H1 (cell line): Measurements from ENCODE around the gene CCNI2. TPM values are rescaled to one million over a fixed set of nuclear protein-coding genes. Genes with fewer than 3 reads are reported as not detected.
A peak's percentile ranks its signal among the peaks of the same experiment; 100 is the strongest.

ENCODE experiments used
- CTCF ChIA-PET: fragments of 300-600 bp; sonication (Branson Sonifier 250); formaldehyde crosslinking; loops from one replicate; lab custom pipeline; 2021; ENCODE audit not compliant: partially characterized antibody; lab: Charles Lee
- POLR2A ChIA-PET: fragments of 300-600 bp; sonication (Branson Sonifier 250); formaldehyde crosslinking; loops from one replicate; lab custom pipeline; 2021; ENCODE audit warnings: inconsistent platforms; ENCODE audit not compliant: partially characterized antibody; lab: Charles Lee
- DNase-seq, 2 experiments: peaks; one replicate each; pipeline versions ENCODE4 v3.0.0 to v3.0.0-alpha.2; 2010 to 2022; ENCODE audit warnings: low spot score in 2 of 2, low read depth in 1 of 2, mixed read lengths in 1 of 2
- FAIRE-seq: peaks from 2 replicates; lab custom pipeline; 2011; peaks lifted over from hg19 to GRCh38; lab: Jason Lieb, UNC
- H2AFZ ChIP-seq: 2 replicates; pipeline ENCODE4 v1.8.1; 2012; ENCODE audit warnings: low read length, inconsistent platforms
- H2AK5ac ChIP-seq: 2 replicates; pipeline ENCODE4 v1.6.1; 2013; ENCODE audit warnings: low read depth, low read length
- H2BK120ac ChIP-seq: replicated peaks from 2 replicates; pipeline ENCODE3; 2013; ENCODE audit warnings: low read depth, low read length, inconsistent platforms
- H2BK12ac ChIP-seq: 2 replicates; pipeline ENCODE4 v1.6.1; 2013; ENCODE audit warnings: low read depth, low read length
- H2BK15ac ChIP-seq: 2 replicates; pipeline ENCODE4 v1.6.1; 2013; ENCODE audit warnings: low read length
- H2BK20ac ChIP-seq: 2 replicates; pipeline ENCODE4 v1.6.1; 2013; ENCODE audit warnings: low read length
- H2BK5ac ChIP-seq: 2 replicates; pipeline ENCODE4 v1.6.1; 2013; ENCODE audit warnings: low read depth, low read length
- H3K14ac ChIP-seq: 2 replicates; pipeline ENCODE4 v1.6.1; 2013; ENCODE audit warnings: inconsistent platforms; ENCODE audit not compliant: insufficient read length
- H3K18ac ChIP-seq: 2 replicates; pipeline ENCODE4 v1.6.1; 2013; ENCODE audit warnings: low read length; ENCODE audit errors: extremely low read depth
- H3K23ac ChIP-seq: 2 replicates; pipeline ENCODE4 v1.6.1; 2013; ENCODE audit warnings: inconsistent platforms; ENCODE audit not compliant: insufficient read length
- H3K23me2 ChIP-seq: 2 replicates; pipeline ENCODE4 v1.6.1; 2013; ENCODE audit warnings: low read depth, low read length
- H3K27ac ChIP-seq: 2 replicates; pipeline ENCODE4 v1.6.1; 2011; ENCODE audit warnings: low read depth, low read length, inconsistent platforms
- H3K27me3 ChIP-seq, 4 experiments: replicated peaks in 1 of 4; 1 replicate in 1 of 4; 2 replicates in 3 of 4; pipeline versions ENCODE4 v1.6.1 to v1.8.1; 2011 to 2013; ENCODE audit warnings: low read length in 3 of 4, mild to moderate bottlenecking in 3 of 4, inconsistent platforms in 2 of 4, mixed read lengths in 2 of 4, moderate library complexity in 1 of 4; ENCODE audit not compliant: control insufficient read depth in 3 of 4, insufficient read depth in 3 of 4; ENCODE audit errors: extremely low read depth in 1 of 4
- H3K36me3 ChIP-seq, 4 experiments: 2 replicates each; pipeline versions ENCODE4 v1.6.1 to v1.8.1; 2011 to 2013; ENCODE audit warnings: mild to moderate bottlenecking in 4 of 4, low read length in 3 of 4, moderate library complexity in 2 of 4, control low read depth in 1 of 4, inconsistent platforms in 1 of 4; ENCODE audit not compliant: insufficient read depth in 4 of 4, control insufficient read depth in 2 of 4
- H3K4ac ChIP-seq: replicated peaks from 2 replicates; pipeline ENCODE3; 2013; ENCODE audit warnings: low read length, low read depth, mixed read lengths, inconsistent platforms; ENCODE audit not compliant: insufficient read length
- H3K4me1 ChIP-seq, 4 experiments: replicated peaks in 1 of 4; 1 replicate in 1 of 4; 2 replicates in 3 of 4; pipeline versions ENCODE4 v1.6.1 to v1.8.1; 2011 to 2013; ENCODE audit warnings: low read length in 3 of 4, inconsistent platforms in 2 of 4, mixed read lengths in 1 of 4; ENCODE audit not compliant: insufficient read depth in 4 of 4, control insufficient read depth in 3 of 4
- H3K4me2 ChIP-seq, 2 experiments: 2 replicates each; pipeline versions ENCODE4 v1.6.1 to v1.8.1; 2011 to 2013; ENCODE audit warnings: low read depth in 2 of 2, low read length in 2 of 2, control low read depth in 1 of 2, inconsistent platforms in 1 of 2, mild to moderate bottlenecking in 1 of 2; ENCODE audit not compliant: insufficient read depth in 1 of 2
- H3K4me3 ChIP-seq, 4 experiments: fragments of 200-600, 300-600 bp in 1 of 4; sonication (generic), shearing (Covaris generic), sonication (Bioruptor Twin) in 1 of 4; 2 replicates each; pipeline versions ENCODE4 v1.5.1 to v1.8.1; 2011 to 2016; ENCODE audit warnings: low read length in 4 of 4, low read depth in 3 of 4, control low read depth in 2 of 4, inconsistent platforms in 2 of 4, mild to moderate bottlenecking in 2 of 4, mixed read lengths in 1 of 4, moderate library complexity in 1 of 4; ENCODE audit not compliant: insufficient read depth in 2 of 4; ENCODE audit errors: extremely low read depth in 1 of 4
- H3K56ac ChIP-seq: replicated peaks from 2 replicates; pipeline ENCODE3; 2013; ENCODE audit warnings: low read depth, mild to moderate bottlenecking, mixed read lengths, low read length, inconsistent platforms; ENCODE audit not compliant: insufficient read length
- H3K79me1 ChIP-seq: 2 replicates; pipeline ENCODE4 v1.6.1; 2013; ENCODE audit warnings: low read depth, low read length, control low read depth
- H3K79me2 ChIP-seq, 2 experiments: 2 replicates each; pipeline versions ENCODE4 v1.6.1 to v1.8.1; 2012 to 2013; ENCODE audit warnings: low read length in 2 of 2, mild to moderate bottlenecking in 2 of 2, inconsistent platforms in 1 of 2; ENCODE audit not compliant: insufficient read depth in 2 of 2, control insufficient read depth in 1 of 2
- H3K9ac ChIP-seq, 4 experiments: replicated peaks in 1 of 4; 1 replicate in 1 of 4; 2 replicates in 3 of 4; pipeline versions ENCODE4 v1.6.1 to v1.8.1; 2011 to 2013; ENCODE audit warnings: low read depth in 3 of 4, low read length in 3 of 4, control low read depth in 2 of 4, mild to moderate bottlenecking in 2 of 4, moderate library complexity in 2 of 4, inconsistent platforms in 1 of 4; ENCODE audit errors: extremely low read depth in 1 of 4
- H3K9me3 ChIP-seq, 2 experiments: 2 replicates each; pipeline versions ENCODE4 v1.6.1 to v1.8.1; 2012 to 2013; ENCODE audit warnings: mild to moderate bottlenecking in 2 of 2, moderate library complexity in 2 of 2, control low read depth in 1 of 2, inconsistent platforms in 1 of 2, low read depth in 1 of 2, low read length in 1 of 2, mixed read lengths in 1 of 2; ENCODE audit not compliant: insufficient read depth in 2 of 2
- H4K20me1 ChIP-seq, 2 experiments: replicated peaks in 1 of 2; 2 replicates each; pipeline versions ENCODE3 to v1.8.1; 2011 to 2013; ENCODE audit warnings: inconsistent platforms in 2 of 2, low read length in 2 of 2, mild to moderate bottlenecking in 1 of 2; ENCODE audit not compliant: insufficient read depth in 2 of 2, control insufficient read depth in 1 of 2
- H4K5ac ChIP-seq: 2 replicates; pipeline ENCODE4 v1.6.1; 2013; ENCODE audit warnings: low read length, low read depth, mixed read lengths, inconsistent platforms; ENCODE audit not compliant: insufficient read length
- H4K8ac ChIP-seq: 2 replicates; pipeline ENCODE4 v1.8.0; 2013; ENCODE audit warnings: mild to moderate bottlenecking, moderate library complexity, low read length, inconsistent platforms; ENCODE audit not compliant: insufficient read depth; ENCODE audit errors: extremely low read depth
- H4K91ac ChIP-seq: replicated peaks from 2 replicates; pipeline ENCODE3; 2013; ENCODE audit warnings: low read length, mixed read lengths, inconsistent platforms; ENCODE audit not compliant: insufficient read length
- BACH1 ChIP-seq: IDR thresholded peaks from 2 replicates; pipeline ENCODE4 v1.6.1; 2012; ENCODE audit warnings: low read length, improper control_type of control experiment
- CTCF ChIP-seq, 3 experiments: IDR thresholded peaks; 1 replicate in 2 of 3; 2 replicates in 1 of 3; pipeline versions ENCODE4 v1.5.1 to v1.6.1; 2011; ENCODE audit warnings: low read length in 3 of 3, mild to moderate bottlenecking in 3 of 3, inconsistent platforms in 2 of 3, low read depth in 1 of 3, moderate library complexity in 1 of 3; ENCODE audit not compliant: insufficient read depth in 1 of 3; ENCODE audit errors: control extremely low read depth in 1 of 3
- EZH2 ChIP-seq: fragments of 200-600 bp; sonication (generic); IDR thresholded peaks from 2 replicates; pipeline ENCODE4 v1.7.1; 2012; ENCODE audit warnings: low read depth, mild to moderate bottlenecking, moderate library complexity, low read length, inconsistent platforms; ENCODE audit not compliant: severe bottlenecking
- GTF2F1 ChIP-seq: IDR thresholded peaks from 2 replicates; pipeline ENCODE4 v1.6.1; 2012; ENCODE audit warnings: low read depth, low read length, improper control_type of control experiment, borderline replicate concordance
- KDM5A ChIP-seq: fragments of 200-600 bp; IDR thresholded peaks from 2 replicates; pipeline ENCODE4 v1.7.1; 2012; ENCODE audit warnings: mild to moderate bottlenecking, low read length, inconsistent platforms, mixed read lengths
- NANOG ChIP-seq: IDR thresholded peaks from 2 replicates; pipeline ENCODE4 v1.6.1; 2011; ENCODE audit warnings: low read length, low read depth, mild to moderate bottlenecking, inconsistent platforms; ENCODE audit not compliant: insufficient read depth, poor library complexity, severe bottlenecking
- NRF1 ChIP-seq: IDR thresholded peaks from 2 replicates; pipeline ENCODE4 v1.6.1; 2011; ENCODE audit warnings: mild to moderate bottlenecking, low read depth, low read length, improper control_type of control experiment
- POU5F1 ChIP-seq: IDR thresholded peaks from 2 replicates; pipeline ENCODE4 v1.6.1; 2011; ENCODE audit warnings: low read depth, mild to moderate bottlenecking, low read length, moderate library complexity
- SIN3A ChIP-seq, 2 experiments: IDR thresholded peaks in 1 of 2; conservative IDR thresholded peaks in 1 of 2; 2 replicates each; pipeline ENCODE4 v1.6.1; 2011 to 2012; ENCODE audit warnings: low read length in 2 of 2, improper control_type of control experiment in 1 of 2, low read depth in 1 of 2, mild to moderate bottlenecking in 1 of 2
- SRF ChIP-seq: IDR thresholded peaks from 2 replicates; pipeline ENCODE4 v1.6.1; 2011; ENCODE audit warnings: mild to moderate bottlenecking, low read depth, low read length, moderate library complexity
- TBP ChIP-seq: IDR thresholded peaks from 2 replicates; pipeline ENCODE4 v1.6.1; 2011; ENCODE audit warnings: low read depth, low read length, improper control_type of control experiment
- WGBS, 2 experiments: shearing (Covaris generic) in 1 of 2; methylation state at CpG; one replicate each; pipeline versions ENCODE4 v1.1.6 to v1.1.7; 2013 to 2015; ENCODE audit warnings: low lambda C conversion rate in 2 of 2, mixed read lengths in 2 of 2, inconsistent platforms in 1 of 2, low coverage in 1 of 2, missing lambda C conversion rate in 1 of 2; ENCODE audit not compliant: insufficient replicate concordance in 2 of 2, insufficient coverage in 1 of 2, insufficient read length in 1 of 2; ENCODE audit errors: extremely low coverage in 1 of 2, missing lambda C conversion rate in 1 of 2; 5-methylcytosine and 5-hydroxymethylcytosine counted together
- polyA plus RNA-seq, 7 experiments: library from polyadenylated mRNA; depleted of rRNA in 3 of 7; stranded (reverse) in 5 of 7; unstranded in 2 of 7; fragments of >200 nt in 5 of 7; fragments of 200-250 nt in 2 of 7; gene quantifications; 1 replicate in 5 of 7; 2 replicates in 1 of 7; 4 replicates in 1 of 7; pipeline versions ENCODE4 v1.2.1 to v1.2.3, GENCODE V29; 2011 to 2013; ENCODE audit warnings: missing spikeins in 2 of 7, mixed read lengths in 2 of 7
- total RNA-seq: library from RNA; stranded (reverse); fragmentation: NEBNext Ultra II Directional; extraction: Animal tissue kit (Norgen Biotek cat#: 25700); gene quantifications from 2 replicates; pipeline ENCODE4 v1.2.1, GENCODE V29; 2021

The CCNI2 gene
- total and polyA plus RNA-seq, 2 of the 8 experiments (the other 6 are each of a cell fraction or from before 2014, with no cell fraction given) = 1.3 to 1.4 TPM

- Histone ChIP-seq H3K9ac (no peak overlapping the region), H4K91ac (no peak overlapping the region), H3K56ac (no peak overlapping the region), H2BK5ac (no peak overlapping the region), H2BK20ac (no peak overlapping the region), H3K79me2 (no peaks in the 10 kb centered on the region), H3K4me3 (no peak overlapping the region), H2AK5ac (no peak overlapping the region), H4K5ac (no peak overlapping the region), H3K4me2 (no peak overlapping the region), H2BK15ac (no peak overlapping the region), H3K14ac (no peak overlapping the region), H3K23ac (no peak overlapping the region), H2BK12ac (no peak overlapping the region), H2AFZ (no peak overlapping the region), H3K4me1 (peaks cover 0 to 4% (median 1%) of the 10 kb centered on the region in 4 experiments; a peak in 2 of 7 replicates), H3K18ac (no peak overlapping the region), H3K23me2 (no peaks in the 10 kb centered on the region), H4K20me1 (peaks cover 0 to 7% of the 10 kb centered on the region in 2 experiments), H3K27ac (no peak overlapping the region), H2BK120ac (no peak overlapping the region), H4K8ac (no peak overlapping the region), H3K36me3 (peaks cover 0 to 3% (median 0%) of the 10 kb centered on the region in 4 experiments; a peak in 3 of 8 replicates), H3K79me1 (no peaks in the 10 kb centered on the region), H3K9me3 (no peaks in the 10 kb centered on the region), H3K27me3 (no peaks in the 10 kb centered on the region), H3K4ac (no peak overlapping the region)
- DNase-seq (peak in 1 of 2 experiments; percentile 32), FAIRE-seq (no peak)
- WGBS, 2 experiments = 92% methylated on average over 12 of the region's 12 CpGs; no CpG with 5 or more reads in 1 of the 2 experiments
- CTCF ChIA-PET = interaction anchor here (1.0 to 18.2 kb wide), 2 partner anchors 10 to 66 kb away, joined by 5 to 322 read pairs; partner anchors contain the start of gene SHROOM1
- POLR2A ChIA-PET = interaction anchor here (1.3 to 2.0 kb wide), 2 partner anchors 13 to 16 kb away, joined by 4 to 5 read pairs; partner anchors contain the start of gene CCNI2
- TF ChIP-seq POU5F1 = no peak
- no peak for TF ChIP-seq KDM5A
- TF ChIP-seq GTF2F1 = no peak
- no peak for TF ChIP-seq BACH1
- TF ChIP-seq NANOG = no peak
- no peak for TF ChIP-seq CTCF (IDR thresholded peaks at IDR 0.05; ENCODE audit: control extremely low read depth in 1 of 3, insufficient read depth in 1 of 3, low read depth in 1 of 3, low read length in 3 of 3)
- TF ChIP-seq NRF1 = no peak
- TF ChIP-seq SIN3A (conservative IDR thresholded peaks at IDR 0.05 in 1 of 2, IDR thresholded peaks at IDR 0.05 in 1 of 2; ENCODE audit: low read depth in 1 of 2, low read length in 2 of 2) = no peak
- TF ChIP-seq TBP = no peak
- TF ChIP-seq EZH2 = no peak
- no peak for TF ChIP-seq SRF
Measured at GRCh38 chr5:132760049-132760420, 12.8 kb downstream of the CCNI2 start.
